ENCODE data around the gene C12orf57.

C12orf57 gene

GRCh38 chr12:6951551-6952120 is 7.8 kb downstream of the C12orf57 start:
- DNase-seq (ENCODE audit: extremely low spot score, insufficient read length, low read depth) (no peak), FAIRE-seq (no peak)

- FAIRE-seq (peak; percentile 18), DNase-seq (ENCODE audit: extremely low spot score, insufficient read length, low read depth) (no peak)
These were observed 8.5 kb downstream of the C12orf57 start for GRCh38 chr12:6952121-6952862.

GRCh38 chr12:6952863-6953441 is 9.1 kb downstream of the C12orf57 start:
- no peak for FAIRE-seq

GRCh38 chr12:6953442-6954315 is 9.9 kb downstream of the C12orf57 start:
- FAIRE-seq (peak; percentile 100), DNase-seq (ENCODE audit: extremely low spot score, insufficient read length, low read depth) (no peak)

More at GRCh38 chr12:6952863-6953441, 9.1 kb downstream of the C12orf57 start:
- DNase-seq (ENCODE audit: extremely low spot score, insufficient read length, low read depth): no peak

GRCh38 chr12:6954316-6955107 is 10.7 kb downstream of the C12orf57 start:
- no peak for DNase-seq (ENCODE audit: extremely low spot score, insufficient read length, low read depth)

GRCh38 chr12:6955108-6956020 is 11.5 kb downstream of the C12orf57 start:
- FAIRE-seq: peak; percentile 9
- DNase-seq (ENCODE audit: extremely low spot score, insufficient read length, low read depth): no peak

More at GRCh38 chr12:6954316-6955107, 10.7 kb downstream of the C12orf57 start:
- peak; percentile 59 for FAIRE-seq

GRCh38 chr12:6956021-6956727 is 12.4 kb downstream of the C12orf57 start:
- FAIRE-seq (peak; percentile 82), DNase-seq (ENCODE audit: extremely low spot score, insufficient read length, low read depth) (no peak)

GRCh38 chr12:6957151-6957701 is 13.4 kb downstream of the C12orf57 start:
- peak; percentile 55 for FAIRE-seq
- no peak for DNase-seq (ENCODE audit: extremely low spot score, insufficient read length, low read depth)

- FAIRE-seq: peak; percentile 5
- DNase-seq (ENCODE audit: extremely low spot score, insufficient read length, low read depth): no peak
These were observed 14.2 kb downstream of the C12orf57 start for GRCh38 chr12:6957741-6958608.

GRCh38 chr12:6958609-6959057 is 14.8 kb downstream of the C12orf57 start:
- DNase-seq (ENCODE audit: extremely low spot score, insufficient read length, low read depth): no peak

GRCh38 chr12:6959058-6959804 is 15.4 kb downstream of the C12orf57 start:
- FAIRE-seq: peak; percentile 98

More at GRCh38 chr12:6958609-6959057, 14.8 kb downstream of the C12orf57 start:
- no peak for FAIRE-seq

GRCh38 chr12:6959805-6960592 is 16.2 kb downstream of the C12orf57 start:
- no peak for FAIRE-seq

More at GRCh38 chr12:6959058-6959804, 15.4 kb downstream of the C12orf57 start:
- no peak for DNase-seq (ENCODE audit: extremely low spot score, insufficient read length, low read depth)

GRCh38 chr12:6960593-6961277 is 16.9 kb downstream of the C12orf57 start:
- FAIRE-seq: peak; percentile 86
- no peak for DNase-seq (ENCODE audit: extremely low spot score, insufficient read length, low read depth)

More at GRCh38 chr12:6959805-6960592, 16.2 kb downstream of the C12orf57 start:
- no peak for DNase-seq (ENCODE audit: extremely low spot score, insufficient read length, low read depth)

- DNase-seq (ENCODE audit: extremely low spot score, insufficient read length, low read depth): no peak
- no peak for FAIRE-seq
These were observed 17.5 kb downstream of the C12orf57 start for GRCh38 chr12:6961278-6961694.
